ENCODE results near the gene ZNF446.

ZNF446 gene

DNA sequence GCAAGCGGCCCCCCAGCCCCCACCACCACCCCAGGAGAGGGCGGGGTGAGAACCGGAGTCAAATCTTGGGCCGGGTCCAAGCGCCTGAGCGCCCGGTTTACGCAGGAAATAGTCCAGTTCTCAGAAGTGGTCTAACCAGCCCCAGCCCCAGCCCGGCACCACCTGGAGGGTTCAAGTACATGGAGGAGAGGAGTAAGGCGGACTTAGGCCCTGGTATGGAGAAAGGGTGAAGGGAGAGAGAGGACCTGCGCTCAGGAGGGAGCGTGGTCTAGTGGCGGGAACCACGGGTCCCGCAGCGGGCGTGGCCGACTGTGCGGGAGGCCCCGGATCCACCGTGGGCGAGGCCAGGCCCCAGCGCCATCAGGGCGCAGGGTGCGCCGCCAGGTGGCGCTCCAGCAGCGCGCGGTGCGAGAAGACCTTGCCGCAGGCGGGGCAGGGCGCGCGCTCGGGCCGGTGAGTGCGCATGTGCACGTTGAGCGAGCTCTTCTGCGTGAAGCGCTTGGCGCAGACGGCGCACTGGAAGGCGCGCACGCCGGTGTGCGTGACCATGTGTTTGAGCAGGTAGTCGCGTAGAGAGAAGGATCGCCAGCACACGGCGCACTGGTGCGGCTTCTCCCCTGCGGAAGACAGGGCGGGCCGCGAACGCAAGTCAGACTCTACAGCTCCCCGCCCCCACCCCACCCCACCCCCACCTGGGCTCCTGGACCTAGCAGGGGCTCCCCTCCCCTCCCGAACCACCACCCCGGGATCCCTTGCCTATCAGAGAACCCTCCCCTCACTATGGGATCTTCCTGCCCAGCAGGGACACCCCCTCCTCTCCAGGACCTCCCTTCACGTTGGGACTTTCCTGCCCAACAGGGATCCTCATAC, 37.8 kb downstream of the ZNF446 start:
- H3K9me3 ChIP-seq (ENCODE audit: control insufficient read depth in 2 of 2, low read length in 2 of 2): no peaks in the 10 kb centered on the region
- H3K4me3 ChIP-seq (ENCODE audit: low read length in 2 of 2): peak overlapping the region; percentile 61 to 68
- no peaks in the 10 kb centered on the region for H3K27me3 ChIP-seq (ENCODE audit: control insufficient read depth in 2 of 2, insufficient read depth in 2 of 2, low read length in 2 of 2)
- peak overlapping the region; percentile 47 to 65 for H3K9ac ChIP-seq (ENCODE audit: low read depth in 1 of 2, low read length in 2 of 2)
- H3K27ac ChIP-seq (ENCODE audit: low read depth in 2 of 2, low read length in 2 of 2): peak overlapping the region; percentile 66 to 72
- H3K36me3 ChIP-seq (ENCODE audit: control insufficient read depth in 2 of 2, insufficient read depth in 2 of 2, low read length in 2 of 2): peaks cover 11 to 13% of the 10 kb centered on the region in 2 donors
- peaks cover 39 to 43% of the 10 kb centered on the region in 2 donors for H3K4me1 ChIP-seq (ENCODE audit: control insufficient read depth in 2 of 2, insufficient read depth in 2 of 2, low read length in 2 of 2)

DNA sequence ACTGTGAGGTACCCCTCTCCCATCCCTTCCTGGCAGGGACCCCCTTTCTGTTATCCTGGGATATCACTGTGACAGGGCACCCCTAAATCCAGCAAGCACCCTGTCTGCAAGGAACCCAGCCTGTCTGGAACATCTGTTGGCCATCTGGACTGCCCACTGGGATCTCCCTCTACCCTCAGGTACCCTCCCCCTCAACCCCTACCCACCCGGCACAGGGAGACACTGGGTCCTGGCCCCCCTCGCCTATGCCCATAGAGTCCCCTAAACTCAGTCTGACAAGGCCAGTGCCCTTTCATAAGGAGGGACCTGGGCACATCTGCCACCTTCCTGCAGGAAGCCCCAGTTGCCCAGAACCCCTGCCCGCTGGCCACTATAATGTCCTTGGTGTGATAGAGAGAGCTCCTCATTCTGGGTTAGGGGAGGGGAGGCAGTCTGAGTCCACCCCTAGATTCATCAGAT, 38.4 kb downstream of the ZNF446 start:
- Histone ChIP-seq H3K27me3 (ENCODE audit: control insufficient read depth in 2 of 2, insufficient read depth in 2 of 2, low read length in 2 of 2) (no peaks in the 10 kb centered on the region), H3K9ac (ENCODE audit: low read depth in 1 of 2, low read length in 2 of 2) (peak overlapping the region; percentile 16 to 47), H3K4me1 (ENCODE audit: control insufficient read depth in 2 of 2, insufficient read depth in 2 of 2, low read length in 2 of 2) (peaks cover 40 to 44% of the 10 kb centered on the region in 2 donors), H3K27ac (ENCODE audit: low read depth in 2 of 2, low read length in 2 of 2) (no peak overlapping the region), H3K9me3 (ENCODE audit: control insufficient read depth in 2 of 2, low read length in 2 of 2) (no peaks in the 10 kb centered on the region), H3K36me3 (ENCODE audit: control insufficient read depth in 2 of 2, insufficient read depth in 2 of 2, low read length in 2 of 2) (peaks cover 11 to 13% of the 10 kb centered on the region in 2 donors), H3K4me3 (ENCODE audit: low read length in 2 of 2) (peak overlapping the region; percentile 61 to 68)

DNA sequence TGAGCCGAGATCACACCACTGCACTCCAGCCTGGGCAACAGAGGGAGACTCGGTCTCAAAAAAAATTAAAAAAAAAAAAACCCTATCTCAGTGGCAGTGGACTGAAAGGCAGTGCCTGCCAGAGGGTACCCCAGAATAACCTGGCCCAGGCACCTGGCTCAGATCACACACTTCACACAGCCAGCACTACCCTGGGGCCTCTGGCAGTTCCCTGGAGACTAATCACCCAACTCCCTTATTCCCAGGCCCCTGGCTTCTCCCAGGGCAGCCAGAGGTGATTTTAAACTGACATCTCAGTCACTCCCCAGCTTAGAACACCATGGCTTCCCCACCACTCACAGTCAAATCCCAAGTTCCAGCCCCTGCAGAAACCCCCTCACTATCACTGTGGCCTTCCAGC, 39.1 kb downstream of the ZNF446 start:
- Histone ChIP-seq H3K27ac (ENCODE audit: low read depth in 2 of 2, low read length in 2 of 2) (no peak overlapping the region), H3K9ac (ENCODE audit: low read depth in 1 of 2, low read length in 2 of 2) (no peak overlapping the region), H3K9me3 (ENCODE audit: control insufficient read depth in 2 of 2, low read length in 2 of 2) (no peaks in the 10 kb centered on the region), H3K27me3 (ENCODE audit: control insufficient read depth in 2 of 2, insufficient read depth in 2 of 2, low read length in 2 of 2) (no peaks in the 10 kb centered on the region), H3K36me3 (ENCODE audit: control insufficient read depth in 2 of 2, insufficient read depth in 2 of 2, low read length in 2 of 2) (peaks cover 11 to 13% of the 10 kb centered on the region in 2 donors), H3K4me1 (ENCODE audit: control insufficient read depth in 2 of 2, insufficient read depth in 2 of 2, low read length in 2 of 2) (peaks cover 44 to 47% of the 10 kb centered on the region in 2 donors), H3K4me3 (ENCODE audit: low read length in 2 of 2) (no peak overlapping the region)

DNA sequence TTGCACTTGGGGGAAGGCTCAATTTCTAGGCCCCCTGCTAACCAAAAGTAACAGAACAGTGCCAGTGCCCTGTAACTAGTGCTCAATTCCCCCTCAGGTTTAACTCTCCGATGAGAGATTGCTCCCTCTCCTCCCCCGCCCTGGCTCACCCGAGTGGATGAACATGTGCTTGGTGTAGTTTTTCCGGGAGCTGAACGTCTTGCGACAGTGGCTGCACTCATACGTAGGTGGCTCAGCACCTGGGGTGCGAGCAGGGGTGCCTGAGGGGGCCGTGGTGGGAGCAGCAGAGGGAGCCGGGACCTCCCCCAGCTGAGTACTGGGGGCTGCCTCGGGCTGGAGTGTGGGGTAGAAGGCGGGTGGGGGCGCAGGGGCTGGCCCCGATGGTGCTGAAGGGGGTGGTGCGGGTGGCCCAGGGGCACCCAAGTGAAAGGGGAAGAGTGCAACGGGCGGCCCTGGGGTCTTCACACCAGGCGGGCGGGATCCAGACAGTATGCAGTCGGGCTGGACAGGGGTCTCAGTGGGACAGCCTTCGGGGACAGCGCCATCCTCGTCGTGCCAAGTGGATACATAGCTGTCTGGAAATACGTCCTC, 40.2 kb downstream of the ZNF446 start:
- Histone ChIP-seq H3K4me3 (ENCODE audit: low read length in 2 of 2) (no peak overlapping the region), H3K9ac (ENCODE audit: low read depth in 1 of 2, low read length in 2 of 2) (no peak overlapping the region), H3K4me1 (ENCODE audit: control insufficient read depth in 2 of 2, insufficient read depth in 2 of 2, low read length in 2 of 2) (peaks cover 44 to 51% of the 10 kb centered on the region in 2 donors), H3K9me3 (ENCODE audit: control insufficient read depth in 2 of 2, low read length in 2 of 2) (no peaks in the 10 kb centered on the region), H3K27me3 (ENCODE audit: control insufficient read depth in 2 of 2, insufficient read depth in 2 of 2, low read length in 2 of 2) (no peaks in the 10 kb centered on the region), H3K27ac (ENCODE audit: low read depth in 2 of 2, low read length in 2 of 2) (no peak overlapping the region), H3K36me3 (ENCODE audit: control insufficient read depth in 2 of 2, insufficient read depth in 2 of 2, low read length in 2 of 2) (peaks cover 11 to 13% of the 10 kb centered on the region in 2 donors)

DNA sequence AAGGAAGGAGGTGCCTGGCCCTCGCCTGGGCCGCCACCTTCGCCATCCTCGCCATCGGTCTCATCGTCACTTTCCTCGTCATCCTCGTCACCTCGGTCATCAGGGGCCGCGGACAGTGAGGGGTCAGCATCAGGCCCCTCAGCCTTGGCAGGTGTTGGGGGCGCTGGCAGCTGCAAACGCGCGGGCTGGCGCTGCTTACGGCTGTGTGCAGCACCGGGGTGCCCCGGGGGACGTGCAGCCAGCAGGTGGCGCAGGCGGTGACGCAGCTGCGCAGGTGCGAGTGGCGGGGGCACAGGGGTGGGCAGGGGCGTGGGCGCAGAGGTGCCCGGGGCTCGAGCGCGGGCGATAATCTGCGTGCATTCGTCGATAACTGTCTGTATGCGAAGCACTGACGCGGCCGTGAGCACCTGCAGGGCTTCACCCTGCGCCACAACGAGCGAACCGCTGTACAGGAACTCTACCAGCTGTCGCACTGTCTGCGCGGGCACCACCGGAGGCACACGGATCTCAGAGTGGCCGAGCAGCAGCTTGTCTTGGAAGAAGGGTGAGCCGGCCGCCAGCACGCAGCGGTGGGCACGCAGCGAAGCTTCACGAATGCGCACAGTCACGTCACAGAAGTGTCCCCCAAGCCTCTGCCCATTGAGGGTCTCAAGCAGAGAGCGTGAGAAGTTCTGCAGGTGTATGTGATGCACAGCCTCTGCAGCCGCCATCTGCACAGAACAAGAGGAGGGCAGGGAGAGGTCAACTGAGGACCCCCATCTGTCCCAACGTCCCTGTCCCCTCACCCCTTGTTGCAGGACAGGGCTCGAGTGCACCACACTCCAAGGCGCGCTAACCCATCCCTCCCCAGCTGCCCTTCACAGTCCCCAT, 41.0 kb downstream of the ZNF446 start:
- Histone ChIP-seq H3K4me1 (ENCODE audit: control insufficient read depth in 2 of 2, insufficient read depth in 2 of 2, low read length in 2 of 2) (peaks cover 39 to 45% of the 10 kb centered on the region in 2 donors), H3K27ac (ENCODE audit: low read depth in 2 of 2, low read length in 2 of 2) (no peak overlapping the region), H3K9me3 (ENCODE audit: control insufficient read depth in 2 of 2, low read length in 2 of 2) (no peaks in the 10 kb centered on the region), H3K36me3 (ENCODE audit: control insufficient read depth in 2 of 2, insufficient read depth in 2 of 2, low read length in 2 of 2) (peaks cover 11 to 13% of the 10 kb centered on the region in 2 donors), H3K27me3 (ENCODE audit: control insufficient read depth in 2 of 2, insufficient read depth in 2 of 2, low read length in 2 of 2) (no peaks in the 10 kb centered on the region), H3K4me3 (ENCODE audit: low read length in 2 of 2) (no peak overlapping the region), H3K9ac (ENCODE audit: low read depth in 1 of 2, low read length in 2 of 2) (no peak overlapping the region)

DNA sequence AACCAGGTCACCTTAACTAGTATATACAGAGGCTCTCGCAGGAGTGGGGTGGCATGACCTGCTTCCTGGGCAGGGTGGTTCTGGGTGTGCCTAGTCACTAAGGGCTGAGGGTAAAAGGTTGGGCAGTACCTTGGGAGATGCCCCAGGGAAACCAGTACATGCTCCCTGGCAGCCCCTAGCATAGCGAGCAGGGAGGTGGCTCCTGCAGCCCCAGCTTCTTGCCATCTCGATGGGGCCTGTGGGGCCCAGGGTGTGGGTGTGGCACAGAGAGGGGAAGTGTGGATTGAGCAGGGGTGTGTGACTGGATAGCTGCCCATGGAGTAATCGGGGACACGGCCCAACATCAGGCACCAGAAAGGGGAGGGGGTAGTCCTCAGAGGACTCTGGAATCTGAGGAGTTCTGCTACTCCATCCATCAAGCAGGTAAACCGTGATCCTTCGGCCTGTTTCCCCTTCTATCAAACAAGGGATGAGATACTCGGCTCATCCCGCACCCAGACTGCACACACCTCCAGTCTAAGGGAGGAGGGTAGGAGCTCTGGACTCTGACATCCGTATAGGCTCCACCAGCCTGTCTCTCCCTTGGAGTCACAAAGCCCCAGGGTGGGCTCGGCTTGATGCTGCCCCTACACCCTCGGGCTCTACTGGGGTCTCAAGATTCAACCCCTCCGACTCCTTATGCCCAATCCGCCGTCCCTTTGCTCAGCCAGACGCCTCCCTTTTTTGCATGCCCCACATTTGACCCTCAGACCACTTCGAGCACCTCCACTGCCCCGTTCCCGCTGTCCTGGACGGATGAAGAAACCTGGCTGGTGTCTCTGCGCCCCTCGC, 42.3 kb downstream of the ZNF446 start:
- peaks cover 11 to 13% of the 10 kb centered on the region in 2 donors for H3K36me3 ChIP-seq (ENCODE audit: control insufficient read depth in 2 of 2, insufficient read depth in 2 of 2, low read length in 2 of 2)
- H3K27ac ChIP-seq (ENCODE audit: low read depth in 2 of 2, low read length in 2 of 2): peak overlapping the region; percentile 98
- no peaks in the 10 kb centered on the region for H3K27me3 ChIP-seq (ENCODE audit: control insufficient read depth in 2 of 2, insufficient read depth in 2 of 2, low read length in 2 of 2)
- no peaks in the 10 kb centered on the region for H3K9me3 ChIP-seq (ENCODE audit: control insufficient read depth in 2 of 2, low read length in 2 of 2)
- H3K4me1 ChIP-seq (ENCODE audit: control insufficient read depth in 2 of 2, insufficient read depth in 2 of 2, low read length in 2 of 2): peaks cover 32 to 35% of the 10 kb centered on the region in 2 donors
- peak overlapping the region; percentile 87 to 90 for H3K9ac ChIP-seq (ENCODE audit: low read depth in 1 of 2, low read length in 2 of 2)
- H3K4me3 ChIP-seq (ENCODE audit: low read length in 2 of 2): peak overlapping the region; percentile 90 to 94

DNA sequence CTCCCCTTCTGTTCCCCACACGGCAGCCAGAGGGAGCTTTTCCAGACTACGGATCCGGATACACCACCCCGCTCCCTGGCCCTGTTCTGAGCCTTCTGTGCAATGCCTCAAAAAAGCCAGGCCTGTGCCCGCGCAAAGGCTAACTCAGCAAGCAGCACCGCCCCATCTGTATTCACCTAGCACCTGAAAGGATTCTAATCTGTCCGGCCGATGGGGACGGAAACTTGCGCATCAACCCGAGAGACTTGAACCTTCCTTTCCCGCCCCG, 42.9 kb downstream of the ZNF446 start:
- Histone ChIP-seq H3K27me3 (ENCODE audit: control insufficient read depth in 2 of 2, insufficient read depth in 2 of 2, low read length in 2 of 2) (no peaks in the 10 kb centered on the region), H3K9me3 (ENCODE audit: control insufficient read depth in 2 of 2, low read length in 2 of 2) (no peaks in the 10 kb centered on the region), H3K4me3 (ENCODE audit: low read length in 2 of 2) (peak overlapping the region; percentile 90 to 94), H3K27ac (ENCODE audit: low read depth in 2 of 2, low read length in 2 of 2) (peak overlapping the region; percentile 98), H3K9ac (ENCODE audit: low read depth in 1 of 2, low read length in 2 of 2) (peak overlapping the region; percentile 87 to 90), H3K36me3 (ENCODE audit: control insufficient read depth in 2 of 2, insufficient read depth in 2 of 2, low read length in 2 of 2) (peaks cover 11 to 13% of the 10 kb centered on the region in 2 donors), H3K4me1 (ENCODE audit: control insufficient read depth in 2 of 2, insufficient read depth in 2 of 2, low read length in 2 of 2) (peaks cover 29 to 30% of the 10 kb centered on the region in 2 donors)

DNA sequence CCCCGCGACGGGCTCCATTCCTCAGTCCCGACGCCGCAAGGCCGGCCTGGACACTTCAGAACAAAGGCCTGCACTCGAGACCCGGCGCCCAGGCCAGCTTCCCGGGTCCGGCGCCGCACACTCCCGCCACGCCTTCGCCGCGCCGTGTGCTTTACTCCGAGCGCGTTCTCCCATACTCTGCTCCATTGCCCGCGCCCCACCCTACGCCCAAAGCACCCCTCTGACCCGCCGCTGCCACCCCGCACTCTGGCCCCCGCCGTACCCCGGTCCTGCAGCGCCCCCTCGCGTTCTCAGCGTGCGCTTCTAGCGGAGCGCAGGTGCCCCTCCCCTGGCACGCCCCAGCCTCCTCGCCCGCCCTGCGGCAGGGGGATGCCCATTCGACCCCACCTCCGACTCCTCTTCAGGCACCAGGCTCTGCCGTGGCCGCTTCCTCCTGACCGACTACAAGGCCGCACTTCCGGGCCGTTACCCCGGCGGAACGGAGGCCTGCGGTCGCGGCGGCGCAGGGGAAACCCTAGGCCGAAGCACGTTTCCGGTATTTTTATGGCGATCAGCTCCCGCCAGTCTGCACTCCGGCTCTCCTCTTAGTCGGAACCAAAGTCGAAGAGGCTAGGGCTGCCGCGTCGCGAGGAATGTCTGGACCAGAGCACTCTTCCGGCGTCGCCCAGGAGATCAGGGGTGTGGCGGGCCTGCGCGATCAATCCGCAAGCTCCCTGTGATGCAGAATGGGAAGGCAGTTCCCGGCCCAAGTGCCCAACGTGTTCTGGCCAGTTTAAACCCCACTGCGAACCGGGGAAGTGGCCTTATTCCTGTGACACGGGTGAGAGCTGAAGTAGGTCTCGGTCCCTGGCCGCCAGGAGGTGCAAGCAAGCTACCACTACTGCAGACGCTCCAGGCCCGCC, 43.5 kb downstream of the ZNF446 start, which contains the start of gene ZBTB45:
TSS of gene ZBTB45 (minus strand) at position 456 of the 902 bp plus-strand sequence. CDS start 2,137 bp downstream, outside the sequence.
- Histone ChIP-seq H3K4me1 (ENCODE audit: control insufficient read depth in 2 of 2, insufficient read depth in 2 of 2, low read length in 2 of 2) (peaks cover 25 to 27% of the 10 kb centered on the region in 2 donors), H3K27me3 (ENCODE audit: control insufficient read depth in 2 of 2, insufficient read depth in 2 of 2, low read length in 2 of 2) (no peaks in the 10 kb centered on the region)

More for the DNA sequence above, 43.5 kb downstream of the ZNF446 start, which contains the start of gene ZBTB45:
- peak within 1 kb of the TSS; percentile 87 to 90 for H3K9ac ChIP-seq (ENCODE audit: low read depth in 1 of 2, low read length in 2 of 2)
- H3K27ac ChIP-seq (ENCODE audit: low read depth in 2 of 2, low read length in 2 of 2): peak within 1 kb of the TSS; percentile 98
- no peaks in the 10 kb centered on the region for H3K9me3 ChIP-seq (ENCODE audit: control insufficient read depth in 2 of 2, low read length in 2 of 2)
- peak within 1 kb of the TSS; percentile 90 to 94 for H3K4me3 ChIP-seq (ENCODE audit: low read length in 2 of 2)
- peaks cover 11 to 13% of the 10 kb centered on the region in 2 donors for H3K36me3 ChIP-seq (ENCODE audit: control insufficient read depth in 2 of 2, insufficient read depth in 2 of 2, low read length in 2 of 2)

Measured in mucosa of rectum (tissue), 2 donors.